NCI-H2107 (cell line): ENCODE measurements around the gene MCUB.

Source experiments
- DNase-seq: peaks from one replicate; lab custom pipeline; 2025; lab: John Stamatoyannopoulos, UW

MCUB gene

GRCh38 chr4:109682875-109683274 lies 122.8 kb downstream of the MCUB start:
- DNase-seq = no peak

- no peak for DNase-seq
Observed at GRCh38 chr4:109683621-109684253, 123.7 kb downstream of the MCUB start.

GRCh38 chr4:109684727-109685126 lies 124.7 kb downstream of the MCUB start:
- DNase-seq = no peak

GRCh38 chr4:109690690-109691410 lies 130.8 kb downstream of the MCUB start:
- DNase-seq = no peak

- no peak for DNase-seq
Observed at GRCh38 chr4:109691411-109691920, 131.4 kb downstream of the MCUB start.

GRCh38 chr4:109698656-109699055 lies 138.6 kb downstream of the MCUB start:
- no peak for DNase-seq

- no peak for DNase-seq
Observed at GRCh38 chr4:109699553-109700225, 139.6 kb downstream of the MCUB start.

GRCh38 chr4:109701566-109702410 lies 141.7 kb downstream of the MCUB start:
- DNase-seq = no peak

GRCh38 chr4:109702950-109703663 lies 143.1 kb downstream of the MCUB start, which contains the start of gene CASP6:
TSS of gene CASP6 (minus strand) at chr4:109703445. CDS start at chr4:109703395, 50 bp downstream.
- DNase-seq = peak; percentile 17

GRCh38 chr4:109703664-109704361 lies 143.8 kb downstream of the MCUB start:
- no peak for DNase-seq

- DNase-seq = no peak
Observed at GRCh38 chr4:109708435-109708834, 148.4 kb downstream of the MCUB start.

- DNase-seq = no peak
Observed at GRCh38 chr4:109708990-109709389, 148.9 kb downstream of the MCUB start.

- DNase-seq = no peak
Observed at GRCh38 chr4:109713500-109713899, 153.5 kb downstream of the MCUB start.

GRCh38 chr4:109718759-109719158 lies 158.7 kb downstream of the MCUB start:
- no peak for DNase-seq

- no peak for DNase-seq
Observed at GRCh38 chr4:109719604-109720003, 159.6 kb downstream of the MCUB start.

GRCh38 chr4:109721033-109721432 lies 161.0 kb downstream of the MCUB start:
- DNase-seq = no peak

GRCh38 chr4:109722357-109722756 lies 162.3 kb downstream of the MCUB start:
- DNase-seq = no peak

- DNase-seq = no peak
Observed at GRCh38 chr4:109723110-109723509, 163.1 kb downstream of the MCUB start.

- no peak for DNase-seq
Observed at GRCh38 chr4:109728385-109728784, 168.3 kb downstream of the MCUB start.

GRCh38 chr4:109729117-109729717 lies 169.2 kb downstream of the MCUB start:
- no peak for DNase-seq
